ENCODE results near the gene MARCHF11. TPM values are rescaled to one million over a fixed set of nuclear protein-coding genes. Genes with fewer than 3 reads are reported as not detected.

Gene MARCHF11, protein sequence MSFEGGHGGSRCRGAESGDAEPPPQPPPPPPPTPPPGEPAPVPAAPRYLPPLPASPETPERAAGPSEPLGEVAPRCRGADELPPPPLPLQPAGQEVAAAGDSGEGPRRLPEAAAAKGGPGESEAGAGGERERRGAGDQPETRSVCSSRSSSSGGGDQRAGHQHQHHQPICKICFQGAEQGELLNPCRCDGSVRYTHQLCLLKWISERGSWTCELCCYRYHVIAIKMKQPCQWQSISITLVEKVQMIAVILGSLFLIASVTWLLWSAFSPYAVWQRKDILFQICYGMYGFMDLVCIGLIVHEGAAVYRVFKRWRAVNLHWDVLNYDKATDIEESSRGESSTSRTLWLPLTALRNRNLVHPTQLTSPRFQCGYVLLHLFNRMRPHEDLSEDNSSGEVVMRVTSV
- total RNA-seq: not detected in 2 replicates

DNA sequence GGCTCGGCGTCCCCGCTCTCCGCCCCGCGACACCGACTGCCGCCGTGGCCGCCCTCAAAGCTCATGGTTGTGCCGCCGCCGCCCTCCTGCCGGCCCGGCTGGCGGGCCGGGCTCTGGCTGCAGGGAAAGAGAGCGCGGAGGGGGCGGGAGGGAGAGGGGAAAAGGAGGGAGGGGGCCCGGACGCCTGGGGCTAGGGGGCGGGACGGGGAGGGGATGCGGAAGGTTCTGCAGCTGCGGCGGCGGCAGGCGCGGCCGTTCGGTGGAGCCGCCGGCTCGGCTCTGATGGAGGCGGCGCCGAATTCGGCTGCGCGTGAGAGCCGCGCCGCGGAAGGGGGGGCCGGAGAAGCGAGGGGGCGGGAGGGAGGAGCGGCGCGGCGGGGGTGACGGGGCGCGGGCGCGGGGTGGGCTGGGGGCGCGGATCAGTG is at the start of gene MARCHF11:
TSS of gene MARCHF11 (minus strand) at position 281 of the 425 bp plus-strand sequence. CDS start at position 65, 216 bp downstream.

